Measurements from ENCODE around the gene LASP1. TPM values are rescaled to one million over a fixed set of nuclear protein-coding genes. Genes with fewer than 3 reads are reported as not detected.

LASP1 gene
- polyA plus RNA-seq, 1 of the 3 experiments (the other 2 are of a cell fraction): 102 TPM

GRCh38 chr17:38898812-38899348 is 29.0 kb downstream of the LASP1 start:
- DNase-seq: no peak
- Histone ChIP-seq H3K27ac (ENCODE audit: low read depth in 2 of 2, low read length in 1 of 2) (peak overlapping the region; percentile 8 to 27; a peak in 2 of 4 replicates), H2AFZ (ENCODE audit: low read depth) (no peak overlapping the region), H3K4me3 (ENCODE audit: low read depth in 2 of 2, low read length in 1 of 2) (no peak overlapping the region), H3K9ac (no peak overlapping the region), H4K20me1 (ENCODE audit: insufficient read depth) (peaks cover 81% of the 10 kb centered on the region), H3K79me2 (ENCODE audit: insufficient read depth) (peaks cover 78% of the 10 kb centered on the region), H3K36me3 (replicated peaks in 1 of 2; ENCODE audit: control insufficient read depth in 1 of 2, insufficient read depth in 2 of 2, low read length in 1 of 2) (peaks cover 34 to 38% of the 10 kb centered on the region in 2 experiments), H3K4me1 (ENCODE audit: control insufficient read depth in 1 of 2, insufficient read depth in 2 of 2, low read depth in 1 of 2, low read length in 1 of 2) (peaks cover 11 to 29% of the 10 kb centered on the region in 2 experiments; a peak in 1 of 4 replicates), H3K9me3 (no peaks in the 10 kb centered on the region), H3K27me3 (ENCODE audit: insufficient read depth) (no peaks in the 10 kb centered on the region), H3F3A (replicated peaks; ENCODE audit: insufficient read depth) (peaks cover 41% of the 10 kb centered on the region), H3K9me2 (no peaks in the 10 kb centered on the region), H3K4me2 (no peak overlapping the region)
- TF ChIP-seq, protein P1, sequence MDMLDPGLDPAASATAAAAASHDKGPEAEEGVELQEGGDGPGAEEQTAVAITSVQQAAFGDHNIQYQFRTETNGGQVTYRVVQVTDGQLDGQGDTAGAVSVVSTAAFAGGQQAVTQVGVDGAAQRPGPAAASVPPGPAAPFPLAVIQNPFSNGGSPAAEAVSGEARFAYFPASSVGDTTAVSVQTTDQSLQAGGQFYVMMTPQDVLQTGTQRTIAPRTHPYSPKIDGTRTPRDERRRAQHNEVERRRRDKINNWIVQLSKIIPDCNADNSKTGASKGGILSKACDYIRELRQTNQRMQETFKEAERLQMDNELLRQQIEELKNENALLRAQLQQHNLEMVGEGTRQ (IDR thresholded peaks at IDR 0.05; ENCODE audit: borderline replicate concordance, low read depth, low read length): no peak
- ChIA-PET CTCF (interaction anchor here (1.3 kb wide), 2 partner anchors 16 to 276 kb away, joined by 3 read pairs; no protein-coding TSS in a partner anchor), POLR2A (no interaction called here)
- WGBS (ENCODE audit: low lambda C conversion rate): 94% methylated on average over 10 of the region's 11 CpGs

DNA sequence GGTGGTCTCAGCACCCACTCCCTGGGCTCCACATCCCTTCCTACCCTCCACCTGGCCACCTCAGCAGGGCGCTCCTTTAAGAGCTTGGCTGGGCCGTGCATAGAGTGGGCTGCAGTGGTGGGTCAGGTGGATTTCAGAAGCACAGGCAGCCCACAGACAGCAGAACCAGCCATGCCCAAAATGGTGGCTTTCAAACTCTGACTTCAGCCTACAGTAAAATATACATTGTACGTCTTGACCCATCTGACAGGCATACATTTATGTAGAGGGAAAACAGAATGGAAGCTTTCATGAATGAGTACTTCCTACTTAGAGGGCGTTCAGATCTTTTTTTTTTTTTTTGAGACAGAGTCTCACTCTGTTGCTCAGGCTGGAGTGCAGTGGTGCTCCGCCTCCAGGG is 29.6 kb downstream of the LASP1 start:
- ChIA-PET POLR2A (no interaction called here), CTCF (interaction anchor here (1.3 kb wide), 2 partner anchors 16 to 275 kb away, joined by 3 read pairs; no protein-coding TSS in a partner anchor)
- Histone ChIP-seq H3K4me2 (no peak overlapping the region; the same call in 1 of the 2 replicates), H3K27me3 (ENCODE audit: insufficient read depth) (no peaks in the 10 kb centered on the region), H3F3A (replicated peaks; ENCODE audit: insufficient read depth) (peaks cover 43% of the 10 kb centered on the region), H3K4me3 (ENCODE audit: low read depth in 2 of 2, low read length in 1 of 2) (no peak overlapping the region), H3K9me3 (no peaks in the 10 kb centered on the region), H3K4me1 (ENCODE audit: control insufficient read depth in 1 of 2, insufficient read depth in 2 of 2, low read depth in 1 of 2, low read length in 1 of 2) (peaks cover 11 to 29% of the 10 kb centered on the region in 2 experiments; a peak in 1 of 4 replicates), H3K27ac (ENCODE audit: low read depth in 2 of 2, low read length in 1 of 2) (peak overlapping the region; percentile 8 to 27; a peak in 1 of 4 replicates), H2AFZ (ENCODE audit: low read depth) (no peak overlapping the region), H3K79me2 (ENCODE audit: insufficient read depth) (peaks cover 84% of the 10 kb centered on the region), H4K20me1 (ENCODE audit: insufficient read depth) (peaks cover 85% of the 10 kb centered on the region), H3K9me2 (no peaks in the 10 kb centered on the region), H3K36me3 (replicated peaks in 1 of 2; ENCODE audit: control insufficient read depth in 1 of 2, insufficient read depth in 2 of 2, low read length in 1 of 2) (peaks cover 31 to 41% of the 10 kb centered on the region in 2 experiments), H3K9ac (no peak overlapping the region)
- WGBS (ENCODE audit: low lambda C conversion rate): 97% methylated on average over 5 of the region's 5 CpGs
- no peak for DNase-seq
- no peak for TF ChIP-seq POLR2AphosphoS5 (IDR thresholded peaks at IDR 0.05; ENCODE audit: low read depth, low read length)
- TF ChIP-seq, protein P2, sequence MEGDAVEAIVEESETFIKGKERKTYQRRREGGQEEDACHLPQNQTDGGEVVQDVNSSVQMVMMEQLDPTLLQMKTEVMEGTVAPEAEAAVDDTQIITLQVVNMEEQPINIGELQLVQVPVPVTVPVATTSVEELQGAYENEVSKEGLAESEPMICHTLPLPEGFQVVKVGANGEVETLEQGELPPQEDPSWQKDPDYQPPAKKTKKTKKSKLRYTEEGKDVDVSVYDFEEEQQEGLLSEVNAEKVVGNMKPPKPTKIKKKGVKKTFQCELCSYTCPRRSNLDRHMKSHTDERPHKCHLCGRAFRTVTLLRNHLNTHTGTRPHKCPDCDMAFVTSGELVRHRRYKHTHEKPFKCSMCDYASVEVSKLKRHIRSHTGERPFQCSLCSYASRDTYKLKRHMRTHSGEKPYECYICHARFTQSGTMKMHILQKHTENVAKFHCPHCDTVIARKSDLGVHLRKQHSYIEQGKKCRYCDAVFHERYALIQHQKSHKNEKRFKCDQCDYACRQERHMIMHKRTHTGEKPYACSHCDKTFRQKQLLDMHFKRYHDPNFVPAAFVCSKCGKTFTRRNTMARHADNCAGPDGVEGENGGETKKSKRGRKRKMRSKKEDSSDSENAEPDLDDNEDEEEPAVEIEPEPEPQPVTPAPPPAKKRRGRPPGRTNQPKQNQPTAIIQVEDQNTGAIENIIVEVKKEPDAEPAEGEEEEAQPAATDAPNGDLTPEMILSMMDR (IDR thresholded peaks at IDR 0.05): no peak

DNA sequence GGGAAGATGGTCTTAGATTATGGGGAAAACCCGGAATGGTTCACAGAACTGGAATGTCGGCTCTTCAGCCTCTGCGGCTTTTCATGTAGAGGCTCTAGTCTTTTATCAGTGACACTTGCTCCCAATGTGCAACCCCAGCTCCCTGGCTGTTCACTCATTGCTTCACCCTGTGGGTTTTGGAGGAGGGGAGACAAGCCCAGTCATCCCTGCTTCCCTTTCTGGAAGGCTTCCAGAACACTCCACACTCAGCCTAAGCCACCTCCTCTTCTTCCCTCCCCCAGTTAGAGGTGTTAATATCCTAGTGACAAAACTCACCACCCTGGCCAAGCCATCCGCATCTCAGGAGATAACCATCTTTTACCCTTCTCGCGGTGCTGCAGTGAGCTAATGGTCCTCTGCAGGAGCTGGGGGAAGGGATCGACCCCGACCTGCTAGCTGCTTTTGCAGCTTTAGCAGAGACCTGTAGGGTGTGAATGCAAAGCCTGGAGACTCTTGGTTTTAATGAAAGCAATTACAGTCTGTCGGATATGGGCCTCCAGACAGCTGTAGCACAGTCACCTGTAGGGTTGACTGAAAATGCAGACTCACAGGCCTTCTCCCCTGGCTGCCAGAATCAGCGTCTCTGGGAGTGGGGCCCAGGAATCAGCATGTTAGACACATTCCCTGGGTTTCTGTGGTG is 31.3 kb downstream of the LASP1 start:
- H3K9me3 ChIP-seq: no peaks in the 10 kb centered on the region
- POLR2A ChIA-PET: interaction anchor here (0.6 to 2.0 kb wide), 5 partner anchors 14 to 47 kb away, joined by 4 to 9 read pairs (median 5); partner anchors contain the start of genes LASP1NB and RPL23
- H3K9ac ChIP-seq: no peak overlapping the region
- no peaks in the 10 kb centered on the region for H3K27me3 ChIP-seq (ENCODE audit: insufficient read depth)
- H3F3A ChIP-seq (replicated peaks; ENCODE audit: insufficient read depth): peaks cover 44% of the 10 kb centered on the region
- CTCF ChIA-PET: interaction anchor here (1.3 to 1.4 kb wide), 2 partner anchors 30 to 252 kb away, joined by 5 read pairs; no protein-coding TSS in a partner anchor
- H4K20me1 ChIP-seq (ENCODE audit: insufficient read depth): peaks cover 96% of the 10 kb centered on the region
- peaks cover 28 to 42% of the 10 kb centered on the region in 2 experiments for H3K36me3 ChIP-seq (replicated peaks in 1 of 2; ENCODE audit: control insufficient read depth in 1 of 2, insufficient read depth in 2 of 2, low read length in 1 of 2)
- peak overlapping the region; percentile 53 for H3K4me2 ChIP-seq
- no peak overlapping the region for H3K4me3 ChIP-seq (ENCODE audit: low read depth in 2 of 2, low read length in 1 of 2)
- DNase-seq: peak; percentile 59
- peak overlapping the region; percentile 48 to 54 for H3K27ac ChIP-seq (ENCODE audit: low read depth in 2 of 2, low read length in 1 of 2)
- no peaks in the 10 kb centered on the region for H3K9me2 ChIP-seq
- WGBS (ENCODE audit: low lambda C conversion rate): 33% methylated on average over 10 of the region's 10 CpGs
- no peak overlapping the region for H2AFZ ChIP-seq (ENCODE audit: low read depth)
- peaks cover 87% of the 10 kb centered on the region for H3K79me2 ChIP-seq (ENCODE audit: insufficient read depth)
- peaks cover 11 to 29% of the 10 kb centered on the region in 2 experiments; a peak in 1 of 4 replicates for H3K4me1 ChIP-seq (ENCODE audit: control insufficient read depth in 1 of 2, insufficient read depth in 2 of 2, low read depth in 1 of 2, low read length in 1 of 2)
- TF ChIP-seq FOSL2 (IDR thresholded peaks at IDR 0.05; ENCODE audit: borderline replicate concordance, low read depth) (peak; percentile 61), TEAD4 (IDR thresholded peaks at IDR 0.05; ENCODE audit: borderline replicate concordance, insufficient read depth) (peak; percentile 62; the same call in 1 of the 2 replicates), ELF1 (IDR thresholded peaks at IDR 0.05) (no peak), YY1 (IDR thresholded peaks at IDR 0.05; ENCODE audit: low read depth) (no peak), SMC3 (IDR thresholded peaks at IDR 0.05; ENCODE audit: low read depth, low read length) (no peak), REST (IDR thresholded peaks at IDR 0.05; ENCODE audit: low read depth, low read length) (0 out of 2 replicates have a peak, but pooled peaks have one; percentile 19)
- TF ChIP-seq, protein P2 (IDR thresholded peaks at IDR 0.05): no peak

Measured in SK-N-SH (cell line).